B cell (primary cell): ENCODE results near the gene THOC7. TPM values are rescaled to one million over a fixed set of nuclear protein-coding genes. Genes with fewer than 3 reads are reported as not detected.

ENCODE experiments used
- ATAC-seq: fragments of 200-7000 bp; cut with Tn5 transposase; one replicate; pipeline ENCODE4 v1.10.0; 2021; ENCODE audit warnings: low read depth, mild to moderate bottlenecking, moderate number of reproducible peaks, moderate library complexity
- CTCF ChIA-PET: fragments of 350-600 bp; sonication (Branson Sonifier 250); formaldehyde crosslinking; loops from one replicate; lab custom pipeline; 2021; ENCODE audit warnings: antibody characterized with exemption, inconsistent platforms; lab: Charles Lee
- POLR2A ChIA-PET: fragments of 350-600 bp; sonication (Branson Sonifier 250); formaldehyde crosslinking; loops from one replicate; lab custom pipeline; 2021; ENCODE audit warnings: antibody characterized with exemption; lab: Charles Lee
- DNase-seq: peaks from one replicate; pipeline ENCODE4 v3.0.0; 2013
- H2AFZ ChIP-seq: 2 replicates; pipeline ENCODE4 v1.6.1; 2012; ENCODE audit warnings: mild to moderate bottlenecking, low read depth, low read length; ENCODE audit not compliant: insufficient read depth, poor library complexity, severe bottlenecking
- H3K27ac ChIP-seq, 2 donors: 1 replicate in 1 of 2; 2 replicates in 1 of 2; pipeline ENCODE4 v1.5.1; 2012 to 2013; ENCODE audit warnings: low read length in 2 of 2, mild to moderate bottlenecking in 2 of 2, moderate library complexity in 1 of 2
- H3K27me3 ChIP-seq, 4 experiments: fragments of 200-600 bp in 1 of 4; sonication (generic) in 1 of 4; replicated peaks in 1 of 4; 1 replicate in 2 of 4; 2 replicates in 2 of 4; pipeline versions ENCODE4 v1.6.1 to v1.7.0; 2013 to 2016; ENCODE audit warnings: low read length in 3 of 4, mild to moderate bottlenecking in 2 of 4, mixed read lengths in 1 of 4, moderate library complexity in 1 of 4; ENCODE audit not compliant: insufficient read depth in 4 of 4, control insufficient read depth in 3 of 4; ENCODE audit errors: control extremely low read depth in 1 of 4
- H3K36me3 ChIP-seq, 2 experiments: replicated peaks in 1 of 2; 1 replicate in 1 of 2; 2 replicates in 1 of 2; pipeline versions ENCODE4 v1.6.1 to v1.7.1; 2013; ENCODE audit warnings: low read length in 1 of 2; ENCODE audit not compliant: insufficient read depth in 2 of 2, control insufficient read depth in 1 of 2; ENCODE audit errors: control extremely low read depth in 1 of 2, extremely low read depth in 1 of 2
- H3K4me1 ChIP-seq, 2 donors: fragments of 200-600 bp in 1 of 2; sonication (generic) in 1 of 2; 1 replicate in 1 of 2; 2 replicates in 1 of 2; pipeline versions ENCODE4 v1.5.1 to v1.6.1; 2013 to 2017; ENCODE audit warnings: low read length in 2 of 2; ENCODE audit not compliant: control insufficient read depth in 2 of 2, insufficient read depth in 2 of 2
- H3K4me2 ChIP-seq: replicated peaks from 2 replicates; pipeline ENCODE3; 2012; ENCODE audit warnings: mild to moderate bottlenecking, low read depth, low read length; ENCODE audit not compliant: poor library complexity, severe bottlenecking
- H3K4me3 ChIP-seq, 5 experiments: fragments of 200-600 bp in 1 of 5; sonication (generic) in 1 of 5; 1 replicate in 3 of 5; 2 replicates in 2 of 5; pipeline versions ENCODE4 v1.5.1 to v1.7.0; 2011 to 2016; ENCODE audit warnings: low read length in 4 of 5, mild to moderate bottlenecking in 4 of 5, low read depth in 2 of 5, control low read depth in 1 of 5, moderate library complexity in 1 of 5; ENCODE audit not compliant: insufficient read depth in 1 of 5; ENCODE audit errors: control extremely low read depth in 1 of 5, extremely low read depth in 1 of 5
- H3K79me2 ChIP-seq: fragments of 200-600 bp; sonication (generic); one replicate; pipeline ENCODE4 v1.6.0; 2016; ENCODE audit warnings: low read length; ENCODE audit not compliant: control insufficient read depth, insufficient read depth
- H3K9ac ChIP-seq: fragments of 200-600 bp; sonication (generic); 2 replicates; pipeline ENCODE4 v1.6.1; 2017; ENCODE audit warnings: mild to moderate bottlenecking, low read length, moderate library complexity
- H3K9me3 ChIP-seq, 3 donors: one replicate each; pipeline versions ENCODE4 v1.6.1 to v1.7.1; 2013; ENCODE audit warnings: low read length in 2 of 3; ENCODE audit not compliant: control insufficient read depth in 2 of 3, insufficient read depth in 1 of 3; ENCODE audit errors: control extremely low read depth in 1 of 3
- H4K20me1 ChIP-seq: 2 replicates; pipeline ENCODE4 v1.6.0; 2012; ENCODE audit warnings: mild to moderate bottlenecking, low read length; ENCODE audit not compliant: insufficient read depth, control insufficient read depth, poor library complexity, severe bottlenecking
- H3K27ac Mint-ChIP-seq: one replicate; pipeline ENCODE4 v1.8.0; 2021; ENCODE audit warnings: mixed read lengths
- H3K27me3 Mint-ChIP-seq: one replicate; pipeline ENCODE4 v1.8.0; 2021; ENCODE audit warnings: mixed read lengths
- H3K4me1 Mint-ChIP-seq: one replicate; pipeline ENCODE4 v1.8.0; 2021; ENCODE audit warnings: mixed read lengths
- H3K4me3 Mint-ChIP-seq: one replicate; pipeline ENCODE4 v1.8.0; 2021; ENCODE audit warnings: mixed read lengths
- H3K9me3 Mint-ChIP-seq: one replicate; pipeline ENCODE4 v1.8.0; 2022; ENCODE audit warnings: mixed read lengths; ENCODE audit not compliant: insufficient read depth
- CTCF ChIP-seq: fragments of 200-600 bp; IDR thresholded peaks from one replicate; pipeline ENCODE4 v1.8.0; 2022; ENCODE audit warnings: antibody characterized with exemption, mild to moderate bottlenecking
- EZH2 ChIP-seq: IDR thresholded peaks from 2 replicates; pipeline ENCODE4 v1.6.1; 2012; ENCODE audit warnings: borderline replicate concordance, low read depth, mild to moderate bottlenecking, moderate library complexity, low read length; ENCODE audit not compliant: insufficient read depth, poor library complexity, severe bottlenecking
- WGBS: methylation state at CpG from one replicate; pipeline ENCODE4 v1.1.5; 2013; ENCODE audit warnings: missing lambda C conversion rate; ENCODE audit not compliant: insufficient coverage; 5-methylcytosine and 5-hydroxymethylcytosine counted together
- intact Hi-C: fragments of 100-400 bp; cut with micrococcal nuclease; formaldehyde crosslinking; loops from one replicate; pipeline ENCODE4 v1.10.0; 2022
- polyA plus RNA-seq: library from polyadenylated mRNA; depleted of rRNA; stranded (reverse); fragments of >200 nt; gene quantifications from 2 replicates; pipeline ENCODE4 v1.2.3, GENCODE V29; 2012
- total RNA-seq, 2 donors: library from RNA; stranded (reverse); fragments of 120-200 nt in 1 of 2; gene quantifications; 1 replicate in 1 of 2; 2 replicates in 1 of 2; pipeline versions ENCODE4 v1.2.3 to v1.2.4, GENCODE V29; 2013 to 2022

THOC7 gene
- total and polyA plus RNA-seq, 2 donors (not counting 1 experiment from before 2014, with no cell fraction given), result 17.5 to 30.5 TPM

GRCh38 chr3:63832395-63832794 lies 31.2 kb downstream of the THOC7 start:
- CTCF ChIA-PET, result interaction anchor here (0.6 to 1.1 kb wide), 2 partner anchors 8 to 31 kb away, joined by 3 to 6 read pairs; no protein-coding TSS in a partner anchor

GRCh38 chr3:63830526-63830925 lies 33.1 kb downstream of the THOC7 start:
- no peak overlapping the region for H3K27ac Mint-ChIP-seq
- no peak for ATAC-seq
- no peak for DNase-seq
- H3K27me3 Mint-ChIP-seq, result no peaks in the 10 kb centered on the region
- intact Hi-C loops, result no loop called here
- H3K4me3 ChIP-seq, result no peak overlapping the region
- no peaks in the 10 kb centered on the region for H4K20me1 ChIP-seq
- ChIA-PET CTCF (interaction anchor here (1.7 kb wide), 1 partner anchor 11 kb away, joined by 5 read pairs; the partner anchor contains the start of gene C3orf49), POLR2A (no interaction called here)
- H3K27me3 ChIP-seq, result no peaks in the 10 kb centered on the region
- 96% methylated on average over 5 of the region's 6 CpGs for WGBS
- H3K4me2 ChIP-seq, result no peak overlapping the region
- peaks cover 13 to 27% of the 10 kb centered on the region in 2 experiments for H3K36me3 ChIP-seq
- no peak overlapping the region for H3K27ac ChIP-seq
- no peaks in the 10 kb centered on the region for H3K79me2 ChIP-seq
- H3K4me3 Mint-ChIP-seq, result no peak overlapping the region
- TF ChIP-seq EZH2 (no peak), CTCF (no peak)
- H3K4me1 Mint-ChIP-seq, result no peaks in the 10 kb centered on the region
- H3K4me1 ChIP-seq, result no peaks in the 10 kb centered on the region
- no peak overlapping the region for H3K9ac ChIP-seq
- no peaks in the 10 kb centered on the region for H3K9me3 Mint-ChIP-seq
- no peak overlapping the region for H2AFZ ChIP-seq
- no peaks in the 10 kb centered on the region for H3K9me3 ChIP-seq

More at GRCh38 chr3:63832395-63832794, 31.2 kb downstream of the THOC7 start:
- intact Hi-C loops, result no loop called here
- no peaks in the 10 kb centered on the region for H3K27me3 Mint-ChIP-seq
- no peaks in the 10 kb centered on the region for H3K4me1 ChIP-seq
- TF ChIP-seq EZH2, result no peak
- no peak for TF ChIP-seq CTCF
- ATAC-seq (no peak), DNase-seq (no peak)
- peaks cover 13 to 28% of the 10 kb centered on the region in 2 experiments for H3K36me3 ChIP-seq
- no peaks in the 10 kb centered on the region for H3K27me3 ChIP-seq
- H3K4me2 ChIP-seq, result no peak overlapping the region
- H3K9ac ChIP-seq, result no peak overlapping the region
- POLR2A ChIA-PET, result no interaction called here
- no peak overlapping the region for H2AFZ ChIP-seq
- no peak overlapping the region for H3K4me3 ChIP-seq
- H3K9me3 ChIP-seq, result no peaks in the 10 kb centered on the region
- no peaks in the 10 kb centered on the region for H4K20me1 ChIP-seq
- H3K4me3 Mint-ChIP-seq, result no peak overlapping the region
- H3K27ac Mint-ChIP-seq, result no peak overlapping the region
- no peaks in the 10 kb centered on the region for H3K4me1 Mint-ChIP-seq
- no peaks in the 10 kb centered on the region for H3K79me2 ChIP-seq
- no peak overlapping the region for H3K27ac ChIP-seq
- WGBS, result 96% methylated on average over 3 of the region's 6 CpGs
- H3K9me3 Mint-ChIP-seq, result no peaks in the 10 kb centered on the region
